Measurements from ENCODE around the gene GNAL.

GRCh38 chr18:11700876-11701275 is 11.8 kb downstream of the GNAL start:
- TF ChIP-seq EZH2 (IDR thresholded peaks at IDR 0.05) (no peak), CTCF (IDR thresholded peaks at IDR 0.05) (no peak)

All from neural progenitor cell (in vitro differentiated cells).